Endothelial cell (in vitro differentiated cells): Measurements from ENCODE around the gene LYPD1. TPM values are rescaled to one million over a fixed set of nuclear protein-coding genes. Genes with fewer than 3 reads are reported as not detected.

Experiments used
- DNase-seq: peaks from one replicate; pipeline ENCODE4 v3.0.0; 2021; ENCODE audit warnings: low spot score
- H3K27ac Mint-ChIP-seq: one replicate; pipeline ENCODE4 v1.8.0; 2021; ENCODE audit warnings: mixed read lengths, inconsistent platforms; ENCODE audit not compliant: unreplicated experiment
- H3K27me3 Mint-ChIP-seq: one replicate; pipeline ENCODE4 v1.8.0; 2021; ENCODE audit warnings: mild to moderate bottlenecking, moderate library complexity, mixed read lengths, inconsistent platforms; ENCODE audit not compliant: unreplicated experiment
- H3K36me3 Mint-ChIP-seq: one replicate; pipeline ENCODE4 v1.8.0; 2021; ENCODE audit warnings: mild to moderate bottlenecking, low read depth, mixed read lengths, inconsistent platforms; ENCODE audit not compliant: unreplicated experiment
- H3K4me1 Mint-ChIP-seq: one replicate; pipeline ENCODE4 v1.8.0; 2021; ENCODE audit warnings: mild to moderate bottlenecking, mixed read lengths, inconsistent platforms; ENCODE audit not compliant: unreplicated experiment
- H3K4me3 Mint-ChIP-seq: one replicate; pipeline ENCODE4 v1.8.0; 2021; ENCODE audit warnings: mild to moderate bottlenecking, mixed read lengths, inconsistent platforms; ENCODE audit not compliant: unreplicated experiment
- H3K9me3 Mint-ChIP-seq: one replicate; pipeline ENCODE4 v1.8.0; 2021; ENCODE audit warnings: mixed read lengths, inconsistent platforms; ENCODE audit not compliant: unreplicated experiment
- total RNA-seq: library from RNA; stranded (reverse); fragmentation: NEBNext Ultra II Directional; extraction: Animal tissue kit (Norgen Biotek cat#: 25700); gene quantifications from one replicate; pipeline ENCODE4 v1.2.1, GENCODE V29; 2021; ENCODE audit not compliant: unreplicated experiment
- TF ChIP-seq, protein P1 (sequence below): fragments of 200-600 bp; sonication (generic); IDR thresholded peaks from one replicate; pipeline ENCODE4 v1.5.0; 2021; ENCODE audit warnings: antibody characterized with exemption; ENCODE audit not compliant: unreplicated experiment

LYPD1 gene
- total RNA-seq, 1 donor from 2014 or later, result 0.64 TPM

GRCh38 chr2:132645722-132646539 is 24.1 kb downstream of the LYPD1 start:
- Mint-ChIP-seq H3K4me3 (no peak overlapping the region), H3K9me3 (no peaks in the 10 kb centered on the region), H3K27ac (no peak overlapping the region), H3K4me1 (peaks cover 9% of the 10 kb centered on the region), H3K27me3 (no peaks in the 10 kb centered on the region), H3K36me3 (no peaks in the 10 kb centered on the region)
- DNase-seq, result no peak
- TF ChIP-seq, protein P1, sequence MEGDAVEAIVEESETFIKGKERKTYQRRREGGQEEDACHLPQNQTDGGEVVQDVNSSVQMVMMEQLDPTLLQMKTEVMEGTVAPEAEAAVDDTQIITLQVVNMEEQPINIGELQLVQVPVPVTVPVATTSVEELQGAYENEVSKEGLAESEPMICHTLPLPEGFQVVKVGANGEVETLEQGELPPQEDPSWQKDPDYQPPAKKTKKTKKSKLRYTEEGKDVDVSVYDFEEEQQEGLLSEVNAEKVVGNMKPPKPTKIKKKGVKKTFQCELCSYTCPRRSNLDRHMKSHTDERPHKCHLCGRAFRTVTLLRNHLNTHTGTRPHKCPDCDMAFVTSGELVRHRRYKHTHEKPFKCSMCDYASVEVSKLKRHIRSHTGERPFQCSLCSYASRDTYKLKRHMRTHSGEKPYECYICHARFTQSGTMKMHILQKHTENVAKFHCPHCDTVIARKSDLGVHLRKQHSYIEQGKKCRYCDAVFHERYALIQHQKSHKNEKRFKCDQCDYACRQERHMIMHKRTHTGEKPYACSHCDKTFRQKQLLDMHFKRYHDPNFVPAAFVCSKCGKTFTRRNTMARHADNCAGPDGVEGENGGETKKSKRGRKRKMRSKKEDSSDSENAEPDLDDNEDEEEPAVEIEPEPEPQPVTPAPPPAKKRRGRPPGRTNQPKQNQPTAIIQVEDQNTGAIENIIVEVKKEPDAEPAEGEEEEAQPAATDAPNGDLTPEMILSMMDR, result no peak

- Mint-ChIP-seq H3K4me3 (no peak overlapping the region), H3K27ac (no peak overlapping the region), H3K9me3 (no peaks in the 10 kb centered on the region), H3K36me3 (no peaks in the 10 kb centered on the region), H3K4me1 (peaks cover 4% of the 10 kb centered on the region), H3K27me3 (no peaks in the 10 kb centered on the region)
- no peak for DNase-seq
- TF ChIP-seq, protein P1, result no peak
Measured at GRCh38 chr2:132645176-132645575, 24.8 kb downstream of the LYPD1 start.

DNA sequence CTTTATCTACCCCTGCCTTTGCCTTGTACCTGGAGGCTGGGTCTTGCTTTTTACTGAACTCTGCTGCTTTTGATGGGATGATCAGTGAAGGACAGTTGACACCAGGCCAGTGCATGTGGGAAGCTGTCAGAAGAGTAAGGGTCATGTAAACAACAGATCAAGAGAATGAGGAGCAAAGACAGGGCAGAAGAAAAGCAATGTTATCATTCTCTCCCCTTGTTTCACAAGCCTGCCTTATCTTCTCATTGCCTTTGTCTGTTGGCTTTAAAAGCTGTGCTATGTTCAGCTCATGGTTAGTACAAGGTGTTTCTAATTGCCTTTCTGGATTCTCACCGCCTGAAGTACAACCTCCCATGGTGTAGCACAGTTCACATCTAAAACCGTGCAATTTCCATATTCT is 27.6 kb downstream of the LYPD1 start:
- TF ChIP-seq, protein P1, result no peak
- H3K36me3 Mint-ChIP-seq, result no peaks in the 10 kb centered on the region
- H3K27me3 Mint-ChIP-seq, result no peaks in the 10 kb centered on the region
- H3K4me1 Mint-ChIP-seq, result no peaks in the 10 kb centered on the region
- H3K4me3 Mint-ChIP-seq, result no peak overlapping the region
- DNase-seq, result no peak
- no peak overlapping the region for H3K27ac Mint-ChIP-seq
- H3K9me3 Mint-ChIP-seq, result no peaks in the 10 kb centered on the region

- TF ChIP-seq, protein P1, result no peak
- H3K36me3 Mint-ChIP-seq, result no peaks in the 10 kb centered on the region
- no peaks in the 10 kb centered on the region for H3K27me3 Mint-ChIP-seq
- H3K27ac Mint-ChIP-seq, result no peak overlapping the region
- H3K4me3 Mint-ChIP-seq, result no peak overlapping the region
- no peak for DNase-seq
- H3K4me1 Mint-ChIP-seq, result no peaks in the 10 kb centered on the region
- no peaks in the 10 kb centered on the region for H3K9me3 Mint-ChIP-seq
Measured at GRCh38 chr2:132641819-132642218, 28.2 kb downstream of the LYPD1 start.

GRCh38 chr2:132640116-132640515 is 29.9 kb downstream of the LYPD1 start:
- no peaks in the 10 kb centered on the region for H3K36me3 Mint-ChIP-seq
- TF ChIP-seq, protein P1, result no peak
- no peak overlapping the region for H3K4me3 Mint-ChIP-seq
- no peak overlapping the region for H3K27ac Mint-ChIP-seq
- DNase-seq, result no peak
- no peaks in the 10 kb centered on the region for H3K9me3 Mint-ChIP-seq
- no peaks in the 10 kb centered on the region for H3K27me3 Mint-ChIP-seq
- H3K4me1 Mint-ChIP-seq, result no peaks in the 10 kb centered on the region
